K562 (cell line): ENCODE results near the gene TMEM129.

Experiments
- CAMTA2 ChIP-seq: fragments of 250-450 bp; sonication (Bioruptor Pico); conservative IDR thresholded peaks from 2 replicates; pipeline ENCODE4 v1.5.1; 2022
- CEBPB ChIP-seq: fragments of 450-650 bp; IDR thresholded peaks from 2 replicates; pipeline ENCODE4 v1.6.1; 2016; ENCODE audit warnings: missing genetic modification characterization, missing compliant biosample characterization
- CTCF ChIP-seq, 3 experiments: IDR thresholded peaks in 2 of 3; conservative IDR thresholded peaks in 1 of 3; 2 replicates each; pipeline ENCODE4 v1.5.1; 2011 to 2012; ENCODE audit warnings: low read length in 3 of 3, mild to moderate bottlenecking in 3 of 3, control low read depth in 2 of 3, improper control_type of control experiment in 1 of 3, inconsistent platforms in 1 of 3, low read depth in 1 of 3, mixed read lengths in 1 of 3, moderate library complexity in 1 of 3; ENCODE audit not compliant: insufficient read depth in 2 of 3
- TEAD4 ChIP-seq, 2 experiments: sonication (generic) in 1 of 2; formaldehyde crosslinking in 1 of 2; IDR thresholded peaks; 2 replicates each; pipeline versions ENCODE4 v1.6.1 to v1.8.0; 2012 to 2022; ENCODE audit warnings: borderline replicate concordance in 1 of 2, inconsistent platforms in 1 of 2, low read length in 1 of 2, mild to moderate bottlenecking in 1 of 2, missing genetic modification reagents in 1 of 2
- TF ChIP-seq, protein P1 (sequence below): sonication (generic); formaldehyde crosslinking; IDR thresholded peaks from 2 replicates; pipeline ENCODE4 v1.8.0; 2022; ENCODE audit warnings: mild to moderate bottlenecking, missing genetic modification reagents

GRCh38 chr4:1711055-1711570 lies 10.0 kb downstream of the TMEM129 start:
- TF ChIP-seq CTCF (IDR thresholded peaks at IDR 0.05 in 2 of 3, conservative IDR thresholded peaks at IDR 0.05 in 1 of 3; ENCODE audit: insufficient read depth in 2 of 3, low read depth in 1 of 3, low read length in 3 of 3): no peak
- TF ChIP-seq CEBPB (tag): no peak
- no peak for TF ChIP-seq CAMTA2
- TF ChIP-seq, protein P1, sequence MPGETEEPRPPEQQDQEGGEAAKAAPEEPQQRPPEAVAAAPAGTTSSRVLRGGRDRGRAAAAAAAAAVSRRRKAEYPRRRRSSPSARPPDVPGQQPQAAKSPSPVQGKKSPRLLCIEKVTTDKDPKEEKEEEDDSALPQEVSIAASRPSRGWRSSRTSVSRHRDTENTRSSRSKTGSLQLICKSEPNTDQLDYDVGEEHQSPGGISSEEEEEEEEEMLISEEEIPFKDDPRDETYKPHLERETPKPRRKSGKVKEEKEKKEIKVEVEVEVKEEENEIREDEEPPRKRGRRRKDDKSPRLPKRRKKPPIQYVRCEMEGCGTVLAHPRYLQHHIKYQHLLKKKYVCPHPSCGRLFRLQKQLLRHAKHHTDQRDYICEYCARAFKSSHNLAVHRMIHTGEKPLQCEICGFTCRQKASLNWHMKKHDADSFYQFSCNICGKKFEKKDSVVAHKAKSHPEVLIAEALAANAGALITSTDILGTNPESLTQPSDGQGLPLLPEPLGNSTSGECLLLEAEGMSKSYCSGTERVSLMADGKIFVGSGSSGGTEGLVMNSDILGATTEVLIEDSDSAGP (CRISPR knock-in tag): no peak
- TF ChIP-seq TEAD4 (IDR thresholded peaks at IDR 0.05; ENCODE audit: low read length): no peak
- TF ChIP-seq TEAD4 (CRISPR knock-in tag; IDR thresholded peaks at IDR 0.05; ENCODE audit: borderline replicate concordance): no peak
